Right hindlimb (tissue), 1 donor: ENCODE results near the gene FAAP100.
"Not testable (repeated sequence)": the region's sequence is repeated elsewhere in the genome, so short reads cannot be mapped to it uniquely, and the experiment has no call there.

ENCODE experiments used
- DNase-seq: peaks from one replicate; pipeline ENCODE4 v3.0.0-alpha.2; 2018

FAAP100 gene

GRCh38 chr17:81537343-81537855, 14.8 kb downstream of the FAAP100 start:
- no peak for DNase-seq

- DNase-seq, result no peak
Observed at GRCh38 chr17:81536299-81537290, 15.6 kb downstream of the FAAP100 start.

GRCh38 chr17:81535480-81536298, 16.5 kb downstream of the FAAP100 start:
- DNase-seq, result no peak

- no peak for DNase-seq
Observed at GRCh38 chr17:81535007-81535328, 17.2 kb downstream of the FAAP100 start.

GRCh38 chr17:81534157-81535006, 17.8 kb downstream of the FAAP100 start:
- no peak for DNase-seq

- DNase-seq, result no peak
Observed at GRCh38 chr17:81533339-81534141, 18.6 kb downstream of the FAAP100 start.

- DNase-seq, result no peak
Observed at GRCh38 chr17:81532490-81533287, 19.5 kb downstream of the FAAP100 start.

- not testable (repeated sequence) for DNase-seq
Observed at GRCh38 chr17:81531998-81532404, 20.2 kb downstream of the FAAP100 start.

GRCh38 chr17:81531013-81531412, 21.1 kb downstream of the FAAP100 start:
- not testable (repeated sequence) for DNase-seq

- DNase-seq, result no peak
Observed at GRCh38 chr17:81529437-81529803, 22.7 kb downstream of the FAAP100 start.

- DNase-seq, result no peak
Observed at GRCh38 chr17:81528651-81529436, 23.3 kb downstream of the FAAP100 start.

- DNase-seq, result no peak
Observed at GRCh38 chr17:81528384-81528650, 23.8 kb downstream of the FAAP100 start.

GRCh38 chr17:81527591-81528383, 24.4 kb downstream of the FAAP100 start, which contains the start of gene FSCN2:
FSCN2 (plus strand) TSS chr17:81528377; CDS start chr17:81528532, 155 bp downstream.
- no peak for DNase-seq

- DNase-seq, result no peak
Observed at GRCh38 chr17:81526662-81527571, 25.2 kb downstream of the FAAP100 start.

- peak; percentile 18 for DNase-seq
Observed at GRCh38 chr17:81524865-81525159, 27.3 kb downstream of the FAAP100 start.

GRCh38 chr17:81524039-81524864, 27.9 kb downstream of the FAAP100 start:
- no peak for DNase-seq

- peak; percentile 78 for DNase-seq
Observed at GRCh38 chr17:81523402-81524038, 28.6 kb downstream of the FAAP100 start.
